Sigmoid colon (tissue), 7 donors: ENCODE results near the gene TM7SF3. TPM values are rescaled to one million over a fixed set of nuclear protein-coding genes. Genes with fewer than 3 reads are reported as not detected.

Experiments used
- DNase-seq: peaks from one replicate; pipeline ENCODE4 v3.0.0-alpha.2; 2019
- H3K27ac ChIP-seq, 4 donors: fragments of 200-600 bp; sonication (generic); one replicate each; pipeline ENCODE4 v1.5.1; 2016 to 2019; ENCODE audit warnings: mild to moderate bottlenecking in 1 of 4
- H3K27me3 ChIP-seq, 3 donors: fragments of 200-600 bp; sonication (generic); one replicate each; pipeline ENCODE4 v1.5.1; 2019; ENCODE audit warnings: mild to moderate bottlenecking in 1 of 3
- H3K36me3 ChIP-seq, 4 donors: fragments of 200-600 bp; sonication (generic); one replicate each; pipeline ENCODE4 v1.5.1; 2016 to 2019
- H3K4me1 ChIP-seq, 4 donors: fragments of 200-600 bp; sonication (generic); one replicate each; pipeline ENCODE4 v1.5.1; 2017 to 2019
- H3K4me3 ChIP-seq, 4 donors: fragments of 200-600 bp; sonication (generic); one replicate each; pipeline ENCODE4 v1.5.1; 2017 to 2019; ENCODE audit warnings: mild to moderate bottlenecking in 2 of 4, moderate library complexity in 1 of 4
- H3K9me3 ChIP-seq, 4 donors: fragments of 200-600 bp in 3 of 4; sonication (generic) in 3 of 4; one replicate each; pipeline versions ENCODE4 v1.5.1 to v1.6.1; 2013 to 2019
- EP300 ChIP-seq, 4 donors: sonication (generic); formaldehyde crosslinking; IDR thresholded peaks; one replicate each; pipeline ENCODE4 v1.6.1; 2017; ENCODE audit warnings: antibody characterized with exemption in 4 of 4
- POLR2A ChIP-seq, 2 donors: fragments of 450-650 bp; IDR thresholded peaks; one replicate each; pipeline ENCODE4 v1.6.1; 2016; ENCODE audit warnings: antibody characterized with exemption in 2 of 2, mild to moderate bottlenecking in 2 of 2, moderate library complexity in 2 of 2
- POLR2AphosphoS5 ChIP-seq, 4 donors: sonication (generic); formaldehyde crosslinking; IDR thresholded peaks; one replicate each; pipeline ENCODE4 v1.6.1; 2017; ENCODE audit warnings: antibody characterized with exemption in 4 of 4
- WGBS, 2 donors: extraction: QIAGEN DNeasy Blood & Tissue Kit; methylation state at CpG; one replicate each; pipeline ENCODE4 v1.1.7; 2013; 5-methylcytosine and 5-hydroxymethylcytosine counted together
- intact Hi-C: fragments of 100-400 bp; cut with DNase I; formaldehyde crosslinking; loops from one replicate; pipeline ENCODE4 v1.15.1; 2023
- polyA plus RNA-seq, 3 donors: library from polyadenylated mRNA; stranded (reverse); fragments of 200-250 nt; gene quantifications; one replicate each; pipeline ENCODE4 v1.2.3, GENCODE V29; 2013
- total RNA-seq, 4 donors: library from RNA; depleted of rRNA; stranded (reverse); fragments of >200 nt; gene quantifications; one replicate each; pipeline ENCODE4 v1.1.0, GENCODE V29; 2016
- TF ChIP-seq, protein P1 (sequence below), 4 experiments: fragments of 450-650 bp in 3 of 4; fragments of 200-600 bp in 1 of 4; IDR thresholded peaks; one replicate each; pipeline ENCODE4 v1.5.1; 2016 to 2019; ENCODE audit warnings: antibody characterized with exemption in 4 of 4, mild to moderate bottlenecking in 3 of 4, moderate library complexity in 2 of 4
- donor health status: healthy with polysubstance abuse.
- donor health status: Bipolar disorder and iron deficiency.
- donor health status: healthy.

Gene TM7SF3
- total and polyA plus RNA-seq, 7 donors, result 9.2 to 56.9 (median 38.4) TPM

- Histone ChIP-seq H3K4me3 (no peak overlapping the region), H3K36me3 (no peaks in the 10 kb centered on the region), H3K27ac (peak overlapping the region in 1 of 4 donors; percentile 98), H3K9me3 (no peaks in the 10 kb centered on the region), H3K27me3 (no peaks in the 10 kb centered on the region), H3K4me1 (peaks cover 0 to 55% (median 43%) of the 10 kb centered on the region in 4 donors)
- WGBS, 2 donors, result 62 to 83% methylated on average over 3 of the region's 3 CpGs
- TF ChIP-seq POLR2AphosphoS5 (IDR thresholded peaks at IDR 0.05) (no peak), POLR2A (IDR thresholded peaks at IDR 0.05) (no peak), EP300 (IDR thresholded peaks at IDR 0.05) (no peak)
- TF ChIP-seq, protein P1, sequence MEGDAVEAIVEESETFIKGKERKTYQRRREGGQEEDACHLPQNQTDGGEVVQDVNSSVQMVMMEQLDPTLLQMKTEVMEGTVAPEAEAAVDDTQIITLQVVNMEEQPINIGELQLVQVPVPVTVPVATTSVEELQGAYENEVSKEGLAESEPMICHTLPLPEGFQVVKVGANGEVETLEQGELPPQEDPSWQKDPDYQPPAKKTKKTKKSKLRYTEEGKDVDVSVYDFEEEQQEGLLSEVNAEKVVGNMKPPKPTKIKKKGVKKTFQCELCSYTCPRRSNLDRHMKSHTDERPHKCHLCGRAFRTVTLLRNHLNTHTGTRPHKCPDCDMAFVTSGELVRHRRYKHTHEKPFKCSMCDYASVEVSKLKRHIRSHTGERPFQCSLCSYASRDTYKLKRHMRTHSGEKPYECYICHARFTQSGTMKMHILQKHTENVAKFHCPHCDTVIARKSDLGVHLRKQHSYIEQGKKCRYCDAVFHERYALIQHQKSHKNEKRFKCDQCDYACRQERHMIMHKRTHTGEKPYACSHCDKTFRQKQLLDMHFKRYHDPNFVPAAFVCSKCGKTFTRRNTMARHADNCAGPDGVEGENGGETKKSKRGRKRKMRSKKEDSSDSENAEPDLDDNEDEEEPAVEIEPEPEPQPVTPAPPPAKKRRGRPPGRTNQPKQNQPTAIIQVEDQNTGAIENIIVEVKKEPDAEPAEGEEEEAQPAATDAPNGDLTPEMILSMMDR (IDR thresholded peaks at IDR 0.05), result no peak
- no peak for DNase-seq
- intact Hi-C loops, result no loop called here
These were observed 73.5 kb downstream of the TM7SF3 start for GRCh38 chr12:26940516-26941214.

- H3K27me3 ChIP-seq, result no peaks in the 10 kb centered on the region
- H3K36me3 ChIP-seq, result no peaks in the 10 kb centered on the region
- WGBS, 2 donors, result 21 to 39% methylated on average over 1 of the region's 1 CpG
- peak overlapping the region in 3 of 4 donors; percentile 94 to 98 (median 98) for H3K27ac ChIP-seq
- peak overlapping the region; percentile 71 to 96 (median 82) for H3K4me3 ChIP-seq
- no peaks in the 10 kb centered on the region for H3K9me3 ChIP-seq
- no peak for DNase-seq
- intact Hi-C loops, result loop anchor here (5.0 to 10.0 kb wide), 3 partner anchors 85 to 367 kb away; no protein-coding TSS in a partner anchor
- peaks cover 0 to 60% (median 46%) of the 10 kb centered on the region in 4 donors for H3K4me1 ChIP-seq
- TF ChIP-seq, protein P1 (IDR thresholded peaks at IDR 0.05), result no peak
- no peak for TF ChIP-seq POLR2A (IDR thresholded peaks at IDR 0.05)
- no peak for TF ChIP-seq EP300 (IDR thresholded peaks at IDR 0.05)
- no peak for TF ChIP-seq POLR2AphosphoS5 (IDR thresholded peaks at IDR 0.05)
These were observed 74.2 kb downstream of the TM7SF3 start for GRCh38 chr12:26939953-26940352.

DNA sequence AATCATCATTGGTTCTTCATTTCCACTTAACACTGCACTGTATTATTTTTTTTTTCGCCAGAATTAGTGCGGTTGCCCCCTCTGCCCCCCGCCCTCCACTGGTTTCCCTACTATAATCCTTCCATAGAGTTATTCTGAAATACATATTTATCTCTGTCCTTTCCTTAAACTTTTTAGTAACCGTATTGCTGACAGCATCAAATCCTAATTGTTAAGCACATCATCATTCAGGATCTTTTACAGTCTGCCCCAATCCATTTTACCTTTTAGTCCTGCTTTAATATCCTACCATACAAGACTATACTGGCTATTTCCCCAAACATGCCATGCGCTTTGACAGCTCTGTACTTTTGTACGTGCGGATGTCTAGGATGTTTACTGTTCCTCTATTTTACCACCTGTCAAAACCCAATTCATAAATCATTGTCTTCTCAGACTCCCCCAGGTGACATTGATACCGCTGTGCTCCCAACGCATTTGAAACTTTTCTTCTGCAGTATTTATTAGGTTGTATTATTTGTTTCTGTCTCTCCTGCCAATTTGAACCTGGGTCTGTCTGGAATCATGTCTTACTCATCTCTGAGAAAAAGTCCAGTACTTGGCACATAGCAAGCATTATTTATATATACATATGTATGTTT lies 74.9 kb downstream of the TM7SF3 start:
- DNase-seq, result no peak
- Histone ChIP-seq H3K4me1 (peaks cover 0 to 60% (median 46%) of the 10 kb centered on the region in 4 donors), H3K36me3 (no peaks in the 10 kb centered on the region), H3K27me3 (no peaks in the 10 kb centered on the region), H3K4me3 (peak overlapping the region; percentile 71 to 96 (median 82)), H3K27ac (peak overlapping the region; percentile 92 to 98 (median 96)), H3K9me3 (no peaks in the 10 kb centered on the region)
- intact Hi-C loops, result loop anchor here (5.0 to 10.0 kb wide), 3 partner anchors 85 to 368 kb away; no protein-coding TSS in a partner anchor
- TF ChIP-seq POLR2AphosphoS5 (IDR thresholded peaks at IDR 0.05) (peak in 2 of 4 donors; percentile 9 to 10), EP300 (IDR thresholded peaks at IDR 0.05) (no peak)
- 0 to 2% methylated on average over 9 of the region's 9 CpGs for WGBS, 2 donors

DNA sequence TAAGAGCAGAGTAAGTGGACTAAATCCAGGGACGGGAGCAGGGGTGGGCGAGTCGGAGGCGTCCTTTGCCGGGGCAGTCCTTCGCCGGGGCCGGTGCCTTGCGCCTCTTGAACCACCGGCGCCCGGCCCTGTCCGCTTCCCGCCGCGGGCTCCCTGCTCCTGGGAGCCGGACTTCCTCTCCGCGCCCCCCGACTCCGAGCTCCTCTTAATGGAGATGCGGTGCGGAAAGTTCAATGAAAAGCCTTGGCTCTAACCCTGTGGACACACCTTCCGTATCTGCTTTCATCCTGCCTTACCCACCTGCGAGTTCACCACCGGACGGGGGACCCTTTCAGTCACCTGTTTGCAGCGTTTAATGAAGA lies 75.5 kb downstream of the TM7SF3 start:
- 1% methylated on average over 28 of the region's 28 CpGs for WGBS, 2 donors
- intact Hi-C loops, result loop anchor here (1.0 to 10.0 kb wide), 4 partner anchors 76 to 369 kb away; partner anchors contain the start of gene TM7SF3
- no peak for TF ChIP-seq POLR2A (IDR thresholded peaks at IDR 0.05)
- TF ChIP-seq POLR2AphosphoS5 (IDR thresholded peaks at IDR 0.05), result no peak
- TF ChIP-seq, protein P1 (IDR thresholded peaks at IDR 0.05), result no peak
- TF ChIP-seq EP300 (IDR thresholded peaks at IDR 0.05), result no peak
- H3K27ac ChIP-seq, result peak overlapping the region; percentile 92 to 98 (median 96)
- H3K36me3 ChIP-seq, result no peaks in the 10 kb centered on the region
- peaks cover 0 to 60% (median 46%) of the 10 kb centered on the region in 4 donors for H3K4me1 ChIP-seq
- no peak for DNase-seq
- no peaks in the 10 kb centered on the region for H3K27me3 ChIP-seq
- H3K9me3 ChIP-seq, result no peaks in the 10 kb centered on the region
- H3K4me3 ChIP-seq, result peak overlapping the region; percentile 71 to 96 (median 82)
